H9 (cell line): ENCODE measurements around the gene RHNO1. TPM values are rescaled to one million over a fixed set of nuclear protein-coding genes. Genes with fewer than 3 reads are reported as not detected.
A peak's percentile ranks its signal among the peaks of the same experiment; 100 is the strongest.

Experiments
- DNase-seq: peaks from one replicate; pipeline ENCODE4 v3.0.0-alpha.2; 2017
- H2AFZ ChIP-seq: one replicate; pipeline ENCODE4 v1.6.1; 2013; ENCODE audit warnings: mild to moderate bottlenecking, low read length, control low read depth, moderate library complexity
- H2AK5ac ChIP-seq: 2 replicates; pipeline ENCODE4 v1.6.1; 2013; ENCODE audit warnings: low read length, control low read depth, mixed read lengths; ENCODE audit not compliant: insufficient read length
- H2BK120ac ChIP-seq: one replicate; pipeline ENCODE4 v1.6.1; 2013; ENCODE audit warnings: low read depth, mild to moderate bottlenecking, low read length, control low read depth, inconsistent platforms; ENCODE audit not compliant: poor library complexity, severe bottlenecking
- H2BK12ac ChIP-seq: 2 replicates; pipeline ENCODE4 v1.6.1; 2013; ENCODE audit warnings: low read length, control low read depth, mixed read lengths, low read depth; ENCODE audit not compliant: insufficient read length
- H2BK15ac ChIP-seq: 2 replicates; pipeline ENCODE4 v1.6.1; 2013; ENCODE audit warnings: low read depth, low read length, control low read depth
- H2BK20ac ChIP-seq: one replicate; pipeline ENCODE4 v1.6.1; 2013; ENCODE audit warnings: low read depth, mild to moderate bottlenecking, low read length, control low read depth, inconsistent platforms; ENCODE audit not compliant: poor library complexity, severe bottlenecking
- H2BK5ac ChIP-seq: 2 replicates; pipeline ENCODE4 v1.6.1; 2013; ENCODE audit warnings: low read length, control low read depth, mixed read lengths; ENCODE audit not compliant: insufficient read length
- H3K14ac ChIP-seq: 2 replicates; pipeline ENCODE4 v1.6.1; 2013; ENCODE audit warnings: low read length, control low read depth; ENCODE audit not compliant: insufficient read depth
- H3K18ac ChIP-seq: 2 replicates; pipeline ENCODE4 v1.6.1; 2013; ENCODE audit warnings: low read depth, mild to moderate bottlenecking, mixed read lengths, low read length, control low read depth; ENCODE audit not compliant: insufficient read length
- H3K23ac ChIP-seq: 2 replicates; pipeline ENCODE4 v1.6.1; 2013; ENCODE audit warnings: low read length, control low read depth, mixed read lengths, low read depth; ENCODE audit not compliant: insufficient read length
- H3K23me2 ChIP-seq: 2 replicates; pipeline ENCODE4 v1.6.1; 2013; ENCODE audit warnings: low read depth, mild to moderate bottlenecking, mixed read lengths, low read length, control low read depth; ENCODE audit not compliant: insufficient read length, poor library complexity, severe bottlenecking
- H3K27ac ChIP-seq: 2 replicates; pipeline ENCODE4 v1.5.1; 2013; ENCODE audit warnings: low read length, control low read depth, mixed read lengths, low read depth; ENCODE audit not compliant: insufficient read length
- H3K27me3 ChIP-seq: 2 replicates; pipeline ENCODE4 v1.6.1; 2013; ENCODE audit warnings: low read length, control low read depth, inconsistent platforms; ENCODE audit not compliant: insufficient read depth
- H3K4ac ChIP-seq: 2 replicates; pipeline ENCODE4 v1.6.1; 2013; ENCODE audit warnings: low read depth, mild to moderate bottlenecking, control low read depth, inconsistent platforms, low read length, moderate library complexity
- H3K4me1 ChIP-seq: 2 replicates; pipeline ENCODE4 v1.6.1; 2013; ENCODE audit warnings: low read length, control low read depth, inconsistent platforms; ENCODE audit not compliant: insufficient read depth
- H3K4me2 ChIP-seq: 2 replicates; pipeline ENCODE4 v1.6.1; 2013; ENCODE audit warnings: low read length, control low read depth, mixed read lengths; ENCODE audit not compliant: insufficient read length, insufficient read depth
- H3K56ac ChIP-seq: 2 replicates; pipeline ENCODE4 v1.6.1; 2013; ENCODE audit warnings: low read depth, mild to moderate bottlenecking, mixed read lengths, low read length, control low read depth; ENCODE audit not compliant: insufficient read length
- H3K79me1 ChIP-seq: 2 replicates; pipeline ENCODE4 v1.6.1; 2013; ENCODE audit warnings: low read depth, mild to moderate bottlenecking, moderate library complexity, low read length, control low read depth, inconsistent platforms; ENCODE audit not compliant: insufficient read depth, poor library complexity, severe bottlenecking
- H3K79me2 ChIP-seq: 2 replicates; pipeline ENCODE4 v1.6.1; 2013; ENCODE audit warnings: low read length, control low read depth, inconsistent platforms; ENCODE audit not compliant: insufficient read depth
- H3K9ac ChIP-seq: 2 replicates; pipeline ENCODE4 v1.6.1; 2013; ENCODE audit warnings: low read length, control low read depth, mixed read lengths; ENCODE audit not compliant: insufficient read length; ENCODE audit errors: extremely low read depth
- H3K9me3 ChIP-seq: one replicate; pipeline ENCODE4 v1.6.1; 2013; ENCODE audit warnings: low read depth, low read length, inconsistent platforms; ENCODE audit not compliant: control insufficient read depth
- H3T11ph ChIP-seq: one replicate; pipeline ENCODE4 v1.6.1; 2013; ENCODE audit warnings: mild to moderate bottlenecking, low read length, control low read depth, inconsistent platforms
- H4K20me1 ChIP-seq: one replicate; pipeline ENCODE4 v1.6.1; 2013; ENCODE audit not compliant: control insufficient read depth, insufficient read length, insufficient read depth
- H4K5ac ChIP-seq: 2 replicates; pipeline ENCODE4 v1.6.1; 2013; ENCODE audit warnings: low read depth, mild to moderate bottlenecking, mixed read lengths, low read length, control low read depth; ENCODE audit not compliant: insufficient read length
- H4K8ac ChIP-seq: replicated peaks from 2 replicates; pipeline ENCODE4 v1.6.1; 2013; ENCODE audit warnings: low read length, control low read depth, mixed read lengths, low read depth; ENCODE audit not compliant: insufficient read length
- H4K91ac ChIP-seq: 2 replicates; pipeline ENCODE4 v1.6.1; 2013; ENCODE audit warnings: low read depth, mild to moderate bottlenecking, moderate library complexity, mixed read lengths, low read length, control low read depth; ENCODE audit not compliant: insufficient read length
- H3K27ac Mint-ChIP-seq, 3 experiments: 2 replicates in 2 of 3; 3 replicates in 1 of 3; pipeline ENCODE4 v1.8.0; 2020 to 2021; ENCODE audit warnings: mixed read lengths in 3 of 3, mild to moderate bottlenecking in 1 of 3, moderate library complexity in 1 of 3
- H3K27me3 Mint-ChIP-seq: 2 replicates; pipeline ENCODE4 v1.8.0; 2021; ENCODE audit warnings: low read depth, mild to moderate bottlenecking, moderate library complexity, mixed read lengths
- H3K36me3 Mint-ChIP-seq, 3 experiments: 2 replicates in 2 of 3; 3 replicates in 1 of 3; pipeline ENCODE4 v1.8.0; 2020 to 2021; ENCODE audit warnings: low read depth in 3 of 3, mixed read lengths in 3 of 3; ENCODE audit not compliant: insufficient read depth in 1 of 3
- H3K4me1 Mint-ChIP-seq, 2 experiments: 2 replicates each; pipeline ENCODE4 v1.8.0; 2020; ENCODE audit warnings: mixed read lengths in 2 of 2
- H3K4me3 Mint-ChIP-seq, 2 experiments: 2 replicates in 1 of 2; 3 replicates in 1 of 2; pipeline ENCODE4 v1.8.0; 2020 to 2021; ENCODE audit warnings: mild to moderate bottlenecking in 2 of 2, mixed read lengths in 2 of 2, moderate library complexity in 1 of 2
- H3K9me3 Mint-ChIP-seq, 2 experiments: 2 replicates in 1 of 2; 3 replicates in 1 of 2; pipeline ENCODE4 v1.8.0; 2020; ENCODE audit warnings: mild to moderate bottlenecking in 2 of 2, mixed read lengths in 2 of 2, moderate library complexity in 1 of 2
- CTCF ChIP-seq: fragments of 200-600 bp; sonication (generic); conservative IDR thresholded peaks from 3 replicates; pipeline ENCODE4 v1.8.0; 2021; ENCODE audit warnings: antibody characterized with exemption, mild to moderate bottlenecking
- WGBS: extraction: QIAGEN DNeasy Blood & Tissue Kit; methylation state at CpG from one replicate; pipeline ENCODE4 v1.1.7; 2013; ENCODE audit warnings: missing lambda C conversion rate, low lambda C conversion rate, mixed read lengths; ENCODE audit not compliant: insufficient read length; ENCODE audit errors: extremely low coverage; 5-methylcytosine and 5-hydroxymethylcytosine counted together
- total RNA-seq: library from RNA; stranded (reverse); gene quantifications from 2 replicates; pipeline ENCODE4 v1.2.1, GENCODE V29; 2021

The RHNO1 gene
- total RNA-seq, 1 experiment from 2014 or later = 36.7 TPM

GRCh38 chr12:2857021-2857431, 20.0 kb upstream of the RHNO1 start, which contains the start of gene TEX52:
Gene TEX52, minus strand, starts transcription at chr12:2857039. Its CDS starts 13 bp downstream, at chr12:2857026.
- no peaks in the 10 kb centered on the region for H3K79me2 ChIP-seq
- no peak within 1 kb of the TSS for H3T11ph ChIP-seq
- H4K8ac ChIP-seq = no peak within 1 kb of the TSS
- H2BK15ac ChIP-seq = no peak within 1 kb of the TSS
- H3K4me1 ChIP-seq = no peaks in the 10 kb centered on the region
- H3K23me2 ChIP-seq = no peaks in the 10 kb centered on the region
- H2AK5ac ChIP-seq = no peak within 1 kb of the TSS
- H3K9me3 Mint-ChIP-seq = no peaks in the 10 kb centered on the region
- no peak within 1 kb of the TSS for H2AFZ ChIP-seq
- peak; percentile 86 for DNase-seq
- H3K14ac ChIP-seq = peak within 1 kb of the TSS; percentile 23; the same call in 1 of the 2 replicates
- H2BK12ac ChIP-seq = no peak within 1 kb of the TSS
- peaks cover 4% of the 10 kb centered on the region for H3K27me3 Mint-ChIP-seq
- no peak within 1 kb of the TSS for H3K9ac ChIP-seq
- no peak within 1 kb of the TSS for H3K23ac ChIP-seq
- H4K20me1 ChIP-seq = no peaks in the 10 kb centered on the region
- peak within 1 kb of the TSS; percentile 67 for H3K18ac ChIP-seq
- H3K27me3 ChIP-seq = no peaks in the 10 kb centered on the region
- H3K4ac ChIP-seq = no peak within 1 kb of the TSS; the same call in 1 of the 2 replicates
- H3K36me3 Mint-ChIP-seq = peaks cover 27 to 33% (median 33%) of the 10 kb centered on the region in 3 experiments
- H3K4me2 ChIP-seq = no peak within 1 kb of the TSS
- peaks cover 14 to 42% of the 10 kb centered on the region in 2 experiments for H3K4me1 Mint-ChIP-seq
- no peak within 1 kb of the TSS for H2BK20ac ChIP-seq
- H2BK5ac ChIP-seq = no peak within 1 kb of the TSS
- H4K91ac ChIP-seq = no peak within 1 kb of the TSS
- no peaks in the 10 kb centered on the region for H3K79me1 ChIP-seq
- no peak within 1 kb of the TSS for H3K56ac ChIP-seq
- TF ChIP-seq CTCF = no peak
- no peak within 1 kb of the TSS for H4K5ac ChIP-seq
- WGBS = no CpG with 5 or more reads among the region's 3 CpGs
- peak within 1 kb of the TSS; percentile 52 to 92 (median 62); a peak in 5 of 7 replicates for H3K27ac Mint-ChIP-seq
- no peak within 1 kb of the TSS for H2BK120ac ChIP-seq
- H3K27ac ChIP-seq = no peak within 1 kb of the TSS
- H3K9me3 ChIP-seq = no peaks in the 10 kb centered on the region
- H3K4me3 Mint-ChIP-seq = no peak within 1 kb of the TSS; a peak in 1 of 5 replicates
